HuH-7 (cell line): ENCODE results near the gene GALNT18.

ENCODE experiments used
- DNase-seq: peaks from one replicate; pipeline ENCODE4 v3.0.0; 2011; ENCODE audit warnings: low spot score

GALNT18 gene

GRCh38 chr11:11565636-11566035, 56.2 kb downstream of the GALNT18 start:
- no peak for DNase-seq

DNA sequence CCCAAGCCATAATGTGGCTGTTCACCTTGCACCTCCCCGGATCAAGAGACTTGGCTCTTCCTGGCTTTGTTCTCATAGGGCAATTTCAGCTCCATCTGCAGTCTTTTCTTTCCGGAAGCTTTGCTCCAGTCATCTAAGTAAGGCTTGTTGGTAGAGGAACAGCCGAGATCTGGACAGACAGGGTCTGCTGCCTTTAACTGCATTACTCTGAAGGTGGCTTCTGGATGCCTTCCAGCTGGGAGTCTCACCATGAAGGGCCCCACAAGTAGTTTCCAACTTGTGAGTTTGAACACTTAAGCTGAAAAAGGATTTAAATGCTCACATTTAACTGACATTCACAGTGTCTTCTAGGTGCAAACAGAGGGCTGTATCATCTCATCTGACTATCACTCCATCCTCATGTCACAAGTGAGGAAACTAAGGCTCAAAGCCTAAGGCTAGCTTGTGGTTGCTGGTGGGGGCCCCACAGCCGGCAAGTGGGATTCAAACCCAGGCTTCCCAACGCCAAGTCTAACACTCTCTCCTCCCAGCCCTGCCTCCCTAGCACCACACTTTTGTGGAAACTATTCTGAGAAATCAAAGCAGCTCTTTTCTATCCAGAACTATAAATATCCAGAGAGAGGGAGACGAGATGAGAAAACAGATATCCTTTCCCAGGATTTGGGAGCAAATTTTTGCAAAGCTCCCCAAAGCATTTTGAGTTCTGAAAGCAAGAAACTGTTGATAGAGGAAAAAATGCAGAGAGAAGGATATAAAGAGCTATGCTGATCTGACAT, 58.4 kb downstream of the GALNT18 start:
- DNase-seq, result no peak

GRCh38 chr11:11561991-11562390, 59.8 kb downstream of the GALNT18 start:
- no peak for DNase-seq

GRCh38 chr11:11558826-11559225, 63.0 kb downstream of the GALNT18 start:
- DNase-seq, result no peak

GRCh38 chr11:11558396-11558795, 63.4 kb downstream of the GALNT18 start:
- DNase-seq, result no peak

- DNase-seq, result no peak
Observed at GRCh38 chr11:11555208-11555607, 66.6 kb downstream of the GALNT18 start.

GRCh38 chr11:11553573-11553972, 68.2 kb downstream of the GALNT18 start:
- DNase-seq, result no peak

GRCh38 chr11:11552529-11553087, 69.2 kb downstream of the GALNT18 start:
- no peak for DNase-seq

- no peak for DNase-seq
Observed at GRCh38 chr11:11550534-11550933, 71.3 kb downstream of the GALNT18 start.

- DNase-seq, result no peak
Observed at GRCh38 chr11:11545285-11546275, 76.2 kb downstream of the GALNT18 start.

DNA sequence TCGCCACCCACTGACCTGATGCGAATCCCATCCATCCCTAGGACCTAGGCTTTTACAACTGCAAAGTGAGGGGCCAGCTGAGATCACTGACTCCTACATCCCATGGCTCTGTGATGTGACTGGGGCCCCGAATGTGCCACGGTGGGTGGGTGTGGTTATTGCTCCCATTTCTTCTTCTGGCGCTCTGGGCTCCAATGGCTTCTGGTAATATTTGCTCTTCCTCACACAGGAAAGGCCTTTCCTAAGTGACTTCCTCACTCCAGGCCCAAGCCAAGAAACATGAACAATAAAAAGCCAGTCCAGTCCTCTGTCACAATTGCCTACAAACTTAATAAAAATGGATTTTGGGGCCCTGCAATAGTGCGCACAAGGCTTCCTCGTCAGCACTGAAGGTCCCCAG, 78.1 kb downstream of the GALNT18 start:
- DNase-seq, result no peak

DNA sequence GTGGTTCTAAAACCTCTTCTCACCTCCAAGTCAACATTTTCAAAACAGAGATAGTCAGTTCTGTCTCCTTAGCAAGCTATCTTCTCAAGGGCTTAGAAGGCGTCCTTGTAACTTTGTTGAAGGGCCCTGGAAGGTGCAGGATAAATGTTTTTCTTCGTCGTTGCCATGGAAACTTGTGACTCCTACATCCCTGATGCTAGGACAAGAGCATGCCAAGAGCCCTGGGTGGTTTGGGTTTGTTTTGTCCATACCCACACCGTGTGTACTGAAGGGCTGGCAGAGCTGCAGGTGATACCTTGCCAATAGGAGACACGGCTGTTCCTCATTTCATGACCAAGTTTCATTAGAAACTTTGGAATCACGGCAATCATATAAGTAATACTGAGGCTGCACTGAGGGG, 81.6 kb downstream of the GALNT18 start:
- DNase-seq, result no peak

GRCh38 chr11:11538277-11538960, 83.4 kb downstream of the GALNT18 start:
- DNase-seq, result no peak

- DNase-seq, result no peak
Observed at GRCh38 chr11:11537871-11538270, 83.9 kb downstream of the GALNT18 start.

DNA sequence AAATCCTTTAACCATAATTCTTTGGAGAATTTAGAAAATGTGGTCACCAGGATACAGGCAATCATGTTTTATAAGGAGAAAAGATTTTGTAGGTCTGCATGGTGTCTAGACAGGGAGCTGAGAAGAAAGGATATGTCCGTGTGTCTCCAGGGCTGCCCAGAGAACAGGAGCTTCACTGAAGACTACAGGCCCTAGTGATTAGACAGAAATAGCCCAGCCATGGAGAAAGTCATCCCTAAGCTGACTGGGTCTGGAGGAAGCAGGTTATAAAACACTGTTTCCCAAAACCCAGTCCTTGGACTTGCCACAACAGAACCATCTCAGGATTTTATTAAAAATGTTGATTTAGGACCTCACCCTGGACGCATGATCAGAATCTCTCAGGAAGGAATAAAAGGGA, 84.4 kb downstream of the GALNT18 start:
- no peak for DNase-seq

DNA sequence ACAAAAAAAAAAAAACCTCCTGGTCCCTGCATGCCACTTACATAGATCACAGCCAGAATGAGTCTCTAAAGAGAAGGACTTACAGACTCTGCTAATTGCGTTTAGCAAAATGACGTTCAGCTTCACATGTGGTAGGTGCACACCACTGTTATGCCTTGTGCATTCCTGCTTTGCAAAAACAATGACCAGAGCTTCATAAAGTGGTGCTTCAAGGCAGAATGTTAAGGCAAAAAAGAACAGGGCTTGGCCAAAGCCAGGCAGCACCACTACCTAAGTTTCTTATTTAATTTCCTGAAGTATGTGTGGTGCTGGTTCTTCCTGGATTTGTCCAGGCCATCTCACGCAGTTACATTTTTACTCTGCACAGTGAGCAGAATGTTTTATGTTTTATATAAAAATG, 85.2 kb downstream of the GALNT18 start:
- DNase-seq, result no peak

- DNase-seq, result no peak
Observed at GRCh38 chr11:11535611-11536010, 86.2 kb downstream of the GALNT18 start.

- DNase-seq, result no peak
Observed at GRCh38 chr11:11534981-11535380, 86.8 kb downstream of the GALNT18 start.

- no peak for DNase-seq
Observed at GRCh38 chr11:11533751-11534150, 88.1 kb downstream of the GALNT18 start.

- no peak for DNase-seq
Observed at GRCh38 chr11:11533057-11533456, 88.7 kb downstream of the GALNT18 start.

DNA sequence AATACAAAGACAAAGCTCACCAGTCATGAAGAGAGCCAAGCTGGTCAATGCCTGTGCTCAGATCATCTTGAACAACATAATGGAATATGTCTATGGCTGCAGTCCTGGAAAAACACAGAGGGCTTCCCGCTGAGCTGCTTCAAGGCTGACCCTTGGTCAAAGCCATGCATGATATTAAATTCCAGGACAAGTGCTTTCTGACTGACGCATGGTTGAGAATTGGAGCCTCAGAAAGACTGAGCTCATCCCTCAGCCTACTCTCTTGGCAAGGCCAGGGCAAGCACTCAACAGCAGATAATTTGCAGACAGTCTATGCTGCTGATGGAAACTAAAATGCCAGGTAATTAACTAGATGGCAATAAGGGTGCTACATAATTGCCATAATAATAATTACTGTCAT, 89.2 kb downstream of the GALNT18 start:
- no peak for DNase-seq
